Activated naive CD8-positive, alpha-beta T cell treated with anti-CD3 and anti-CD28 coated beads, Interleukin-2, amount 50 U/mL, for 16 hours (primary cell): ENCODE data around the gene NEGR1.

ENCODE experiments used
- DNase-seq: peaks from one replicate; pipeline ENCODE4 v3.0.0-alpha.2; 2020; ENCODE audit warnings: low read depth, low spot score

NEGR1 gene

DNA sequence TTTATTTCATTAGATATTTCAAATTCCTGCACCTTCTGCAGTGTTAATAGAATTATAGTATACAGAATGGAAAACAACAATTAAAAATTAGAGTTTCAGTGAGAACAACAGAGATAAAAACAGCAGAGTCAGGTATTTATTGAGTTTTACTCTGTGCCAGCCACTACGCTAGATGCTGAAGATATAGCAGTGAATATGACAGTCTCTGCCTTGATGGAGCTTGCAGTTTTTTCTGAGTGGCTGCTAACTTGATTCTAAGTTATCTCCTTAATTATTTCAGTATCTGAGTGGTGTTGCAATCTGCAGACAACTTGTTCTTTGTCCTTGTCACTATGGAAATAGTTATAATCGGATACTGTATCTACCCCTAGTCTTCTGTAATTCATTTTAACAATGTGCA, 817.2 kb downstream of the NEGR1 start:
- no peak for DNase-seq

- no peak for DNase-seq
Observed at GRCh38 chr1:71464016-71464415, 818.3 kb downstream of the NEGR1 start.

DNA sequence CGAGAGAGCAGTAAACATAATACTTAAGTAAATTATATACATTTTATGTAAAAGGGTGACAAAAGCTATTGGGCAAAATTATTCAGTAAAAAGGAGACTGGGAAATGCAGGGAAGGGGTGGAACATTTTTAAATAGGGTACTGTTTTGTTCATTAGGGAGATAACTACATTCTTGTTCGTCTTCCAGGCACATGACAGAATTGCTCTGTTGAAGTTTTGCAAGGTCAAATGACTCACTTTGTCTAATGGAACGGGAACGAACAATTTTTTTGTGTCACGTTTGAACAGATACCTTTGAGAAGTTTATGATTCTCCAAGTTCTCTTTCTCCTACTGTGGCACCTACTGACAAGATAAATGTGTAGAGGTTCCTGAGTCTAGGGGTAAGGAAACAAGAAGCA, 819.2 kb downstream of the NEGR1 start:
- no peak for DNase-seq

DNA sequence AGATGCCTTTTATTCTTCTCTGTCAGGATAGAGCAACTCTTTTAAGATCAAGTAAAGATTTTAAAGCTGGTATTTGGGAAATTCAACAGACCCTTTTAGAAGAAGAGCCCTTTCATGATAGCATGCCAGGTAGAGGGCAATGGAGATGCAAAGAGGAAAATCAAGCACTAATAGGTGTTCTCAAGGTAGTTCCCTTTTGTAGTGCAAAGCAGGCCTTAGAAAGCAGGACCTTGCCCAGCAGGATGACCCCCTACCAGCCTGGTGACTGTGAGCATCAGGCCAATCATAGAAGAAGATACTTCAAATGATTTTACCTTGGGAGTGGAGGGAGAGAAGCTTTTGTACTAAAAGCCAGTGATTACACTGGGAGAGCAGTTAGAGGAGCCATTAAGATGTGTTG, 820.1 kb downstream of the NEGR1 start:
- no peak for DNase-seq

DNA sequence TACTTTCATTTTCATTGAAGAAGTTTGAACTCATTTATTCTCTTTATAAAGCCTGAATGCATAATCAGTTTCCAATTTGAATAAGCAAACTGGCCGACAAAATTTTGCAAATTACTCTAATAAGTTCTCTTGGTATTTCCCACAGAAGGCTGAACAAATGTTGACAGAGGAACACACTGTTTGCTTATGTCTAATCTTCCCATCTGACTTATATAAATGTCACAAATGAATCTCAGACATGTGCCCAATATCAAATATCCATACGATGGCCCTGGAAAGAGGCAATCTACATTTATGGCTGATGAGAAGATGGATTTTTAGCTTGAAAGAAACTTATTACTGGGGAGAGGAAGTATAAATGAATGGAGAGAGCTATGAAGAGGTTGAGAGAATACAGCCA, 820.9 kb downstream of the NEGR1 start:
- DNase-seq: no peak

DNA sequence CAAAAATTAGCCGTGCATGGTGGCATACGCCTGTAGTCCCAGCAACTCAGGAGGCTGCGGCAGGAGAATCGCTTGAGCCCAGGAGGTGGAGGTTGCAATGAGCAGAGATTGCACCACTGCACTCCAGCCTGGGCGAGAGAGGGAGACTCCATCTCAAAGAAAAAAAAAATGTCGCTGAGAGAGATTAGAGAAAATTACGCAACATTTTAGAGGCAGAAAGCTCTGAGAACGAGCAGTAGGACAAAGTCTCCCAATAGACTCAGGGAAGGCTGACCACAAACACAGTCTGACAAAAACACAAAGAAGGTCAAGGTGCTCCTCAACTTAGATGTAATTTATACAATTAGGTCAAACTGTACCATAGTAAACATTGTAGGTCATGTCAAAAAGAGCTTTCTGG, 833.9 kb downstream of the NEGR1 start:
- no peak for DNase-seq

GRCh38 chr1:71438626-71439025, 843.7 kb downstream of the NEGR1 start:
- DNase-seq: no peak

DNA sequence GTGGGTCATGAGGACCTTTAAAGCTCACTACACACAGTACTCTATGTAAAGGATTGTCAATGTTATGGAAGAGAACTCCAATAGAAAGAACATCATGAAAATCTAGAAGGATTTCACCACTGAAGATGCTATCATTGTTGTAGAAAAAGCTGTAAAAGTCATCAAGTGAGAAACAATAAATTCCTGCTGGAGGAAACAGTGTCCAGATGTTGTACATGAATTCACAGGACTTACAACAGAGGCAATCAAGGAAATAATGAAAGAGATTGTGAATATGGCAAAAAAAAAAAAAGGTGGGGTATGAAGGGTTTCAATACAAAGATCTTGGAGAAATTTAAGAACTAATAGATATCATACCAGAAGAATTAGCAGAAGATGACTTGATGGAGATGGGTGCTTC, 846.4 kb downstream of the NEGR1 start:
- DNase-seq: no peak

- DNase-seq: no peak
Observed at GRCh38 chr1:71434240-71434639, 848.1 kb downstream of the NEGR1 start.

- DNase-seq: no peak
Observed at GRCh38 chr1:71428029-71428428, 854.3 kb downstream of the NEGR1 start.

DNA sequence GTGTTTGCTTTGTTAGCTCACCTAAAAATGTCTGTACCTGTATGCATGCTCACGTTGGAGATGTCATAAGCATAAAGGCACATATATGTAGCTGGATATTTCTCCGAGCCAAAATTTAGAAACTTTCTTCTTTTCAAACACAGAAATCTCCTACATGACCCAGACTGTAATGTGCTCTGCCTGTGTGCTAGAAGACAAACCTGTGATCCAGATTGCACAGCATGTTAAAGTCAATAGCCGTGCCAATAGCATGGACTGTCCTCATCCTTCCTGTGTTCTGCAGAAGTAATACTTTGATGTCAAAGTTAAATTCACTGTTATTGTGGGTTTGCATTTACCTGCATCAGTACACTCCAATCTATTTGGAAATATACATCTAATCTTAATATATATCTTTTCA, 855.3 kb downstream of the NEGR1 start:
- DNase-seq: no peak

GRCh38 chr1:71424536-71424935, 857.8 kb downstream of the NEGR1 start:
- no peak for DNase-seq

DNA sequence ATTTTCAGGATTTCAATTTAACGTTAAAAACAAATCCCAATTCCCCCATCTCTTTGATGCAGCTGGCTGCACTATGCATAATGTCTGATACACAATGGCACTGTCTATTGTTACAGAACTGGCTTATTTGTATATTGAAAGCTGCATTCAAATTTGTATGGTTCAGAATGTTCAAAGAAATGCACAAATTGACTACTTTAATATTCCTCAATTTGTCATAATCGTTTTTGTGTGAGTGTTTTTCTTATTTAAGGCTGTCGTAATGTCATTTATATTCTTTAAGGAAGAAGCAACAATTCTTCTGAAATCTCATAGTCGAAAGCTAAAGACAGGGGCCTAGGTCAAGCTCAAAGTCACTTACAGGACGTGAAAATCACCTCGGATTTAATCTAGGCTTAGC, 860.1 kb downstream of the NEGR1 start:
- no peak for DNase-seq

DNA sequence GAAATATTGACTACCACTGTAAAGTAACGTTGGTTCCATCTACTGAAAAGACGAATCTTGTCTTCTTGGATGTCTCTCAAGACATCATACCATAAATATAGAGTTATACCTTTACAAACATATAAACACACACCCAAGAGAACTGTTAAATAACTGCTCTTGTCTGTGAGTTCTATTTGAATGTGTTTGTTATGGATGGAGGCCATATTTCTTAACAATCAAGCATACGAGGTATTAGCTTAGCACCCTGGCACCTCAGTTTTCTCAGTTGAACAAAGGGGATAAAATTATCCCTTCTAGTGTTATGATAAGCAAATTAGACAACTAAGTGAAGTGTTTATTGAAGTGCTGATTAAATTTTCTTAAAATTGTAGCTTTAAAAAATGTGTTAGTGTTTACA, 864.9 kb downstream of the NEGR1 start:
- no peak for DNase-seq

- no peak for DNase-seq
Observed at GRCh38 chr1:71414179-71414578, 868.2 kb downstream of the NEGR1 start.

GRCh38 chr1:71413441-71414175, 868.7 kb downstream of the NEGR1 start:
- DNase-seq: no peak

- DNase-seq: no peak
Observed at GRCh38 chr1:71400050-71400449, 882.3 kb downstream of the NEGR1 start.

GRCh38 chr1:71399594-71399993, 882.7 kb downstream of the NEGR1 start:
- no peak for DNase-seq

- no peak for DNase-seq
Observed at GRCh38 chr1:71393301-71393700, 889.0 kb downstream of the NEGR1 start.

GRCh38 chr1:71390518-71390917, 891.8 kb downstream of the NEGR1 start:
- DNase-seq: no peak

DNA sequence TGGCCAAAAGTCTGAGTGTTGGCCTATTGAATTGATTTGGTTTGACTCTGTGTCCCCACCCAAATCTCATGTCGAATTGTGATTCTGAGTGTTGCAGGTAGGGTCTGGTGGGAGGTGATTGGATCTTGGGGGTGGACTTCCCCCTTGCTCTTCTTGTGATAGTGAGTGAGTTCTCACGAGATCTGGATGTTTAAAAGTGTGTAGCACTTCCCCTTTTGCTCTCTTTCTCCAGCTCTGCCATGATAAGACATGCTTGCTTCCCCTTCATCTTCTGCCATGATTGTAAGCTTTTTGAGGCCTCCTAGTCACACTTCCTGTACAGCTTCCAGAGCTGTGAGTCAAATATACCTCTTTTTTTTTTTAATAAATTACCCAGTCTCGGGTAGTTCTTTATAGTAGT, 904.5 kb downstream of the NEGR1 start:
- no peak for DNase-seq

- DNase-seq: no peak
Observed at GRCh38 chr1:71372496-71372895, 909.8 kb downstream of the NEGR1 start.

- DNase-seq: no peak
Observed at GRCh38 chr1:71371581-71371980, 910.8 kb downstream of the NEGR1 start.

GRCh38 chr1:71364236-71364635, 918.1 kb downstream of the NEGR1 start:
- DNase-seq: no peak
